ENCODE measurements around the gene TGM3.

DNA sequence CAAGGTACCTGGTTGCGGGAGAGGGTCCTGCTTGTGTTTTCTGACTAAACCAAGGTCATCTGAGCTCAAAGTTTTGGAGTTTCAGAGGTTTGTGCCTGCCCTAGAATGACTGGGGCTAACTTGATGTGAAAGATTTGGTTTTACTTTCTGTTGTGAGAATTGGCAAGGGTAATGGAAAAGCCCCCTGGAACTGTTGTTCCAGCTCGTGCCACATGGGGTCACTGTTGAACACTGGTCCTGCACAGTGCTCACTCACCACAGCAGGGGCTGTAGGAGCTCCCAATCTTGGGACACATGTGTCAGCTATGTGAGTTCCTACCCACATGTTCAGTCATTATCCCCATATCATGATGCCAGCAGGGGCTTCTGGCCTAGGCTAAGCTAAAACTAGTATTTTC is 91.4 kb downstream of the TGM3 start:
- no peak for TF ChIP-seq CTCF (IDR thresholded peaks at IDR 0.05)
- no peak for TF ChIP-seq POLR2A (IDR thresholded peaks at IDR 0.05)

Measured in lower leg skin (tissue), 3 donors.